GM19468 (cell line): ENCODE data around the gene USH2A.

Experiments used
- ATAC-seq: cut with Tn5 transposase; IDR thresholded peaks from one replicate; pipeline ENCODE4 v1.9.1; 2021; ENCODE audit warnings: mild to moderate bottlenecking, moderate library complexity, moderate number of reproducible peaks; ENCODE audit not compliant: unreplicated experiment; ENCODE audit errors: extremely low read depth

Gene USH2A

DNA sequence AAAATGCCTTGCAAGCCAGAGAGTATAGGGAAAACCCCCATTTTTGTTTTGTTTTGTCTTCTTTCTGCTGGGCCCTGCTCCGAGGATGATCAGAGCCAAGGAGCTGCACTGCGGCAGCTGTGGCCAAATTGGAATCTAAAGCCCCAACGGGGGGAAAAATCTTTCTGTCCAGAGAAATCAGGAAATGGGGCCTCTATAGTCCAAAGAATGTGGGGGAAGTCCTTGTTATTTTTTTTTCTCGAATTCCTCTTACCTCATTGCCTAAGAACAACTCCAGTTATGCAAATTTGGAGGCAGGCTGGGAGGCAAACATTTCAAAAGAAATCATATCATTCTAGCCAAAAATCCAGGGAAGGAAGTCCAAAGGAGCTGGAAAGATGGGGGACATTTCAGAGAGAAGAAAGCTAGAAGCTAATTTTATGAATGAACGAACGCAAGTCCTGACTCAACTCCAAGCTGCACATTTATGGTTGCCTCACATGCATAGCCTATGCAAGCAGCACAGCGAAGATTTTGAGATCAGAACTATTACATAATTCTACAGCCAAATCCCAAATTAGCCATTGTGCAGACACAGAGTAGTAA is 592.9 kb downstream of the USH2A start:
- no peak for ATAC-seq

DNA sequence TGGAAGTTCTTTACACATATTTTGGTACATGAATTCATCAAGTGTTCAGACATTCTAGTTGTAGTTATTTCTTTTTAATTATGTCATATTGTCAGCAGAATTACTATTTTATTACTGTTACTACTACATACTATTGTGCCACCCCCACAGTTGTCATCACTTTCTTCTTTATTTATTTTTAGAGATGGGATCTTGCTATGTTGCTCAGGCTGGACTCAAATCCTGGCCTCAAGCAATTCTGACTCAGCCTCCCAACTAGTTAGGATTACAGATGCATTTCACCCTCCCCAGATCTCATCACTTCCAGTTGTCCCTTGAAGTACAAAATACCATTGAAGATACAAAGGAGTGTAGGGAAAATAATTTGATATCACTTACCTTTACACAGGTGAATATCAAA is 598.2 kb downstream of the USH2A start:
- no peak for ATAC-seq

DNA sequence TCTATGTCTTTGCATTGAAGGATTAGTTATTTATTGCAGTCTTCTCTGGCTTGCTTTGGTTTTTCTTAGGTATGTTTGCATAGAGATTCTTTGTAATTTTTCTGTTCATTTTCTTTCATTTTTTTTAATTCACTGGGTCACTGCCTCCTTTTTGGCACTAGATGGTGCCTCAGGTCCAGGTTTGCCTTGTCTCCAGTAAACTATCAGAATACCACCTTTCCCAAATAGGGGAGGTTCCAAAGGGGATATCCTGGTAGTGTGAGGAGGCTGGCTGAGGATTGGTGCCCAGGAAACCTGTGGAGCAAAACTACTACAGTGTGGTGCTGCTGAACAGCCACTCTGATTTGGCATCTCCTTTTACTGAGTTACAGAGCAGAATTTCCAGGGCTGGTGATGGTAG is 599.0 kb downstream of the USH2A start:
- no peak for ATAC-seq

DNA sequence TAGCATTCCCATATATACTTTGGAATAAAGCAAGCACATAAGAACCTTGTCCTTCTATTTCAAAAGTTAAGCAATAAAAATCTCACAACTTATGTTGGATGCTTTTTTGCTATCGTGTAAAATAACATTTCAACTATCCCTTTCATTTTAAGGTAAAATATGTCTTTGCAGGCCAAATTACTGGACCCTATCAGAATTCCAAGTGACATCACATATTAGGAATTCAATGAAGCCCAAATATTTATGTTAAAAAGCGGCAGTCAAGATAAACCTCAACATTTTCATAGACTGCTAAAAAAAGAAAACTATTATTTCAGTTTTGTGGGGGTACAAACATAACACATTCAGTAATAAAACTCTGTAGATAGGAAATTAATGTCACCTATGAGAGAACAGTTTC is 604.1 kb downstream of the USH2A start:
- no peak for ATAC-seq

DNA sequence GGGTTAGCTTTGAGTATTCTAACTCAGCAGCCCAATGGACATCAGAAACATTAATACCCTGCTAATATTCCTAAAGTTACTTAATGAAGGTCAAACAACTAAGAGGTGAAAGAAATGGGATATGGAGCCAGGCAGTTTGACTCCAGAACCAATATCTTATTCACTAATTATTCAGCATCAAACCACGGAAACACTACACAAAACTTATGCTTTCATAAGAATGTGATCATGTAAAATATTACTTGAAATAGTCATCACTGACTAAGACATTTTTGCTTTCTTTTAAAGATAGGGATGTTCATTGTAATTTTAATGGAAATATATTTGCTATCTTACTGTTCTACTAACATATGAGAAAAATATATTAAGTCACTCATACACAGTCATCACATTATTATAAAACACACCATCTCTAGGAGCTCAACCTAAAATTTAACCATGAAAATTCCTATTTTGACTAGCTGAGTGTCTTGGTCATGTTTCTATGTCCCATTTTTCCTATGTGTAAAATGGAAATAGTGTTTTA is 615.3 kb downstream of the USH2A start:
- ATAC-seq, result no peak

DNA sequence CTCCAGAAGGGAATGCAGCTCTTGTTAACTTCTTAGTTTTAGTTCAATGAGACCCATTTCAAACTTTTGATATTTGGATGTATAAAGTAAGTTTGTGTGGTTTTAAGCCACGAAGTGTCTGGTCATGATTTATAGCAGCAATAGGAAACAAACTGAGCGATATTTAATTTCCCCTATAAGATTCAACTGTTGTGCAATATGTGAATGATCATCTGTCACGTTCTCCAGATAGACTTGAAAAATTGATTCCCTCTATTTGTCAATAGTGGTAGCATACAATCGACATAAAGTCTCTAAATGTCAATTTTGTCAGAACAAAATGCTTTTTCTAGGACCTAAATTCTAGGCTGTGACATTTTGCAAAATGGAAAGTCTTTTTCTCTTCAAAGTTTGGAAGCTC is 616.0 kb downstream of the USH2A start:
- no peak for ATAC-seq

DNA sequence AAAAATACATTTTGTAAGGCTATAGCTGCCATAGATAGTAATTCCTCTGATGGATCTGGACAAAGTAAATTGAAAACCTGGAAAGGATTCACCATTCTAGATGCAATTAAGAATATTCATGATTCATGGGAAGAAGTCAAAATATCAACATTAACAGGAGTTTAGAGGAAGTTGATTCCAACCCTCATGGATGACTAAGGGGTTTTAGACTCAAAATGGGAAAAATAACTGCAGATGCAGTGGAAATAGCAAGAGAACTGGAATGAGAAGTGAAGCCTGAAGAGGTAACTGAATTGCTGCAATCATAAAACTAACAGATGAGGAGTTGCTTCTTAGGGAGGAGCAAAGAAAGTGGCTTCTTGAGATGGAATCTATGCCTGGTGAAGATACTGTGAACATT is 625.4 kb downstream of the USH2A start:
- no peak for ATAC-seq

DNA sequence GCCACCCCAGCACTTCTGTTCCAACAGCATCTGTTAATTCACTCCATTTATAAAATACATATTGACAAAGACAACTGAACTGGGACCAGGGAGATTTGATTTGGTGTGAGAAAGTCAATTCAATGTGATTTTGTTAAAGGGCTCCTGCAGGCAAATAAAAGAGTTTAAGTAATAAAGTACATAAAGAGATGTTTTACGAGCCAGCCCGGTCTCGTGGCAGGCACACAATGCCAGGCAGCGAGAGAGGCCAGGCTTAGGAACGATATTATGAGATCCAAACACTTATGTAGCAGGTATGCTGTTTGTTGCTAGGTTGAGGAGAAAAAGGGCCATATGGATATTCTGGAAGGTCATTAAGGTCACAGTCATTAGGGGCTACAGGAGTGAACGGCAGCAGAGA is 629.1 kb downstream of the USH2A start:
- ATAC-seq, result no peak

DNA sequence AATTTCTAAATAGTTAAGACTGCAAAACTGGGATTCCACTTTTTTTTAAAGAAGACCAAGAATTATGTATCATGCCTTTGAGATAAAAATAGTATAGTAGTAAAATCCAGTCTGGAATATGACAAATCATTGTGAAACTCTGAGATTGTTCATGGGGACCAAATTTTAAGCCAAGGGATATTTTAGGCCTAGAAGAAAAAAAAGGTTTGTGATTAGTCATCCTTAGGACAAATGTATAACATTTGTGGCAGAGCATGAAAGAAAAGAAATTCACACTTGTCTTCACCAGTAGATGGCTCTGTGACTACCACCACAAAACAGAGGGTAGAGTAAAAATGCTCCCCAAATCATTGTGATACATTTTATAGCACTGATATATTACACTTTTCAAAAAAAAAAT is 630.1 kb downstream of the USH2A start:
- ATAC-seq, result no peak

DNA sequence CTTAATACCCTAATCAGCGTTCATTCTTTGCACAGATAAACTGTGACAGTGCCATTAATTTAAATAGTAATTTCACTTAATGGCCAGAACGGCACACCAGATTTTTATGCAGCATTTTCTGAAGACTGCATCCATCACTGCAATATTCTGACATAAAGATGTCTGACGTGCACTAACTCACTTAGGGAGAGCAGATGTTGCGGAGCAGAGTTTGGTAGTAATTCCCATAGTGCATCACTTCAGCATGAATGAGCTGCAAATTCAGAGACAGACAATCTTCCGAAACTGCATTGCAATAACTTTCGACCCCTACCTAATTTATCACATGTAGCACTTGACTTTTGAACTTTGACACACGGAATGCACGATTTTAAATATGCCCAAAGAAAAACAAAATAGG is 630.8 kb downstream of the USH2A start:
- no peak for ATAC-seq

DNA sequence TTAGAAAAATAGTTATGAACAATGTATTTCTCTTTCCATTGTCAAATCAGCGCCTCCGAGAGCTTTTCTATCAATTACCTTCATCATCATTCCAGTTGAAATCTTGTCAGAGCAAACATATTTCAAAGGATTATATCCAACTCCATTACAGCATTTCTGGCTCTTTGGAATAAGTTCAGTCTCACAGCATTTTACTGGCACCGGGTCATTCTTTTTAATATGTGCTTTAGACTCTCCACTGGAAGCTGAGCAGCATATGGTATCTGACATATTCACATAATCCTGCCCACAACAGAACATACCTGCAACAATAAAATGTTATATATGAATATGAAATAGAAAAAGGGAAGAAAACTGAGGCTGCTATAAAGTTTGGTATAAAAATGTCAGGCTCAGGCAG is 633.3 kb downstream of the USH2A start:
- no peak for ATAC-seq

DNA sequence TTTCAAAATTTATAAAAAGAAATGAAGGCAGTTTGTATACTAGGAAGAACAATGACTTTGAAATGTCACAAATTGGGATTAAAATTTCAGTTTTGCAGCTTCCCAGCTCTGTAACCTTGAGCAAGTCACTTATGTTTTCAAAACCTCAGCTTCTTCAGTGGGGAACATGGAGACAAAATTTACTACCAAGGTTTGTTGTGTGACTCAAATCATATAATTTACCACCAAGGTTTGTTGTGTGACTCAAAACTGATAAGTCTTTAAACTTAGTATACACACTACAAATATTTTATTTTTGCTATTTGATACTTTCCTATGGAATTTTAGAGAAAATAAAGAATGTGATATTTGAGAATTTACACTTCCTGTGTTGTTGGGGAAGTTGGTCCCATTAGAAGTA is 636.3 kb downstream of the USH2A start:
- ATAC-seq, result no peak

DNA sequence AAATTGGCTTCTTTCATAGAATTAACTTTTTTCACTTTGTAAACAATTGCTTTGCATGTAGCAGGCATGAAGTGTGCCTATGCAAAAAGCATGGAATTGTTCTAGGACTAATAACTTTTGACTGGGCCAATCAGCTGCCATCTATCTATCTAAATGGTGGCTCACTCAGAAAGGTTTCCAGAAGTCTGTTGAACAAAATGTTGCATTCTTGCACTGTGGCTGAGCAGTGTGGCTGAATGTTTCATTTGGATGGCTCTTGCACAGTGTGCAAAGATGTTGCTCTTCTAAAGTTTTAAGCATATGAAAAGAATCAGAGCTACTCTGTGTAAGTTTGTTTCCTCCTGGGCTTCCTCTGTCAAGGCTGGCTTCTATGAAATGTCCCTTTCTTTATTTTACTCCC is 642.6 kb downstream of the USH2A start:
- ATAC-seq, result no peak

DNA sequence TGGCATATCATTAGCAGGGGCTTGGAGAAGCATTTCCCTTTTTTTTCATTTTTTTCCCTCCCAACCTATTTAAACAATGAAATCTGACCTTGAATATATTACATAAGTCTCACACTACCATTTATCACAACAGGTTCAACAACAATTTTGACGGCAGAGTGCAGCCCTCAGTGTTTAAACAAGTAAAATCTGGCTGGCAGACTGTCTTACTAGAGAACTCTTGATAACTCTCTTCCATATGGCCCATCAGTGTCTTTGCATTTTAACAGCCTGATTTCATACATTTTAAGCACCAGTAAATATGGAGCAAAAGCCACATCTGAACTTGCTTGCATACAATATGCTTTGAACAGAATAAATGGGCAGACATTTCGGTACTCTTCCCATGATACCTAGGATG is 643.1 kb downstream of the USH2A start:
- no peak for ATAC-seq

DNA sequence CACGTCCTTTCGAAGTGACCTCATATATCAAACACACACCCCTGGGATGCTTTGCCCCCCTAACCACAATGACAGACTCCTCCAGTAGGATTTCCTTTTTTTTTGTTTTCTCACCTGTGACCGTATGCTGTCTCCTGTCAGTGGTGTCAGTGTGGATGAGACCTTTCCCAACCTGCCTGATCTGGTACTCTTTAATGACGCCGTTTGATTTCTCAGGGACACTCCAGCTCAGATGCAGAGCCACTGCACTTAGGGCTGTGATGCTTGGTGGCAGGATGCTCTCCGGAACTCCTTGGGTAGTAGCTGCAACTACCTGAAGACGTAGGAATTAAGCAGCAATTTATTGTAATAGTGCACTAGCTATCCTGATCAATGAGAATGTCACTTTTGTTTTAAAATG is 643.5 kb downstream of the USH2A start:
- no peak for ATAC-seq

DNA sequence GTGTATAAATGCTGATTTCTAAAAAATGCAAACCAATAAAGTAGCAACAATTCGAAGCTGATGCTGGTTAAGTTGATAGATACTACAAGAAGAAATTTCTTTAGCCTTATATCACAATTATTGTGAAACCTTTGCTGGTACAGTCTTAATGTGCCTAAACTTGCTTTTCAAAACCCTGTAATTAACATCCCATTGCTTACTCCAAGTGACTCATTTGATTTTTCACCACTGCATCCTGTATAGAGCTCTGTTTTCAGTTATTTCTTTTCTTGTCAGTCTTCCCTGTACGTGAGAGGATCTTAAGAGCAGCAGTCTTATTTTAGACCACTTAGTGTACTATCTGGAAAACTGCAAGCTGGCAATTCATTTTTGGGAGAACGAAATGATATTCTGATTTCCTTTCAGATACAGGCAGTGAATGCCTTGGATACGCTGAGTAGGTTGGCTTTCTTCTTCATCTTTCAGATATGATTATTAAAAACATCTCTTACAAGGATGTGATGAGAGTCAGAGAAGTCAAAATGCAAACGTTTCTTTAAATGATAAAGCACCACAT is 645.8 kb downstream of the USH2A start:
- no peak for ATAC-seq

DNA sequence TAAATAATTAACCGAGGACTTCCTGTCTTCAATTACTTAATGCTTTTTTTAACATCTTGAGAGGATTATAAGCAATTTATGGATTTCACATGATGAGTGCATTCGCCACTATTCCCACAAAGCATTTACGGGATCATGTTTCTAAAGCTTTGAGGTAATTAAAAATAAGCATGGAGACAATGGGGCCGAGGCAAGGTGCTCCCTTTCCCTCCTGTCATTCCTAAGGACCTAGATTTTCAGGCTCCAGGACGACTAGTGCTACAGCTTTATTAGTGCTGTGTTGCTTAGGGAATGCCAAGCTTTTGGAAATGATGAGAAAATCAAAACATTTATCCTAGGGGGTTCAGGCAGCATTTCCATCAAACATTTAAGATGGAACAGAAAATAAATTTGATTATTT is 646.9 kb downstream of the USH2A start:
- ATAC-seq, result no peak

DNA sequence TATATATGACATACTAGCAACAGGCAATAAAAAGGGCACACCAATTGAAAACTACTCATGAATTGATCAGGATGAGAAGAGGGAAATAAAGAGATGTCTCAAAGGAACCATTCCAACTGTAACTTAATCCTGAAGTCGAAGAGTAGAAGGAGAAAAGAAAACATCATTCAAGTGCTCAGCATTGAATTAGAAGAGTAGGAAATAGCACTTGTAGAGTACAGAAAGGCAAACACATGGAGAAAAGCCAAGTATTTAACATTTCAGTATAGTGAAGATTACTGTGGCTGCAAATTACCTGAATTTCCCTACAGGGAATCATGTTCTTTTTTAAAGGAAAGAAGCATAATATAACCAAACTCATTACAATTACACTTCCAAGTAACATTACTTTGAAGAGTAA is 651.1 kb downstream of the USH2A start:
- no peak for ATAC-seq

DNA sequence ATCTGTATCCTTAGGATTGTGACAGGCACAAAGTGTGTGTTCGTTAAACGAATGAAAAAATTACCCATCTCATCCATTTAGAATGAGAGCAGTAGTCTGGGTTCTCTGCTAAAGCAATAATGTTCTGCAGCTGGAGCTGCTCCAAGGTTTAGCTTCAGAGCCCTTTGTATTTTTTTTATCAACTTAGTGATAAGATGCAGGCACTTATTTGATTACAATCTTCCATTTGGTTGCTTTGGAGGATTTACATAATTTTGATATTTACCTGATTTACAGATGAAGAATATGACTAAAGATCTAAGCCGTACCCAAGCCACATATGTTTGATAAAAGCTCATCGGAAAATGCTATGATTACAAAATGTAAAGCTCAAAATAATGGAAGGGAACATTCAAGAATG is 654.9 kb downstream of the USH2A start:
- ATAC-seq, result no peak

DNA sequence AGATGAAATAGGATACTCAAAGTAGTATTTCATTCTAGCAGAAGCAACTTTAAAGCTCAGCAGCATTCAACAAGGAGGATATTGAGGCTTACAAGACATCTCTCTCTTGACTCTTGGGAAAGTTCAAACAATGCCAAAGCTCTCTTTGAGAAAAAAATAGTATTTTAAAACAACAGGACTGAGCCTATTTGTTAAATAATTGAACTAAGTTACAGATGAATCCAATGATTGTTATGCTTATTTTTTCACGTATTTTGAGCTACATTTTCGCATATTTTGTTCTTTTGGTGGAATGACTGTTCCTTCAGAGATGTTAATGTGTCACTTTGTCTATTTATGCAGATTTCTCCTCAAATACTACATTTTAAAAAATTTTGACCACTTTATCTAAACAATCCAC is 655.5 kb downstream of the USH2A start:
- no peak for ATAC-seq

DNA sequence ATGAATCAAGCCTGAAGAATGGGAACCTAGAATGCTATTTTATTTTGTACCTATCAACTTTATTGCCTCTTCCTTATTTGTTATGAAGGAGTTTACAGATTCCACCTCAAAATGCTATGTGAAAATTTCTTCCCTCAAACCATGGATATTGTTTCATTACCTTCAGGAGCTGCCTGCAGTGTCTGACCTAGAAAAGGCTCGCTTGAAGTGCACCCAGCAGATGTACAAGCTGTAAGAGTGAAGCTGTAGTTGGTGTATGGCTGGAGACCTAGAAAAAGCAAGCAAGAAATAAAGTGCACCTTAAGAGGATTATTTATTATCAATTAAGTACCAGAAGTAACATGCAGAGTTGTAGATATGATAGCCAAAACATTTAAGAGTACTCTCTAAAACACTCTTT is 656.7 kb downstream of the USH2A start:
- ATAC-seq, result no peak

DNA sequence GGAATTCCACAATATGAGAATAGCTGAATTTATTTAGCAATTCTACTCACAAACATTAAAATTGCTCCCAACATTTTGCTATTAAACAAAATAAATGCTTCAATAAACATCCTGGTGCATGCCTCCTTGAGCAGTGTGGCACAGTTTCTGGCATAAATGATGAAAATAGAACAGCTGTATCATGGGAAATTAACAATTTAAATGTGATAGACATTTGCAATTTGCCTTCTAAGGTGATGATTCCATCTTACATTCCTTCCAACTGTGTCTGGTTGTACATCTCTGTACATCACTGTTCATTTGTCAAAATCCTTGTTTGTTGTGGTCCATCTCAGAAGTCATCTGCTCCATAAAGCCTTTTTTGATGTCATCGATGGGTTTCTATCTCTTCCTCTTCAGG is 657.4 kb downstream of the USH2A start:
- no peak for ATAC-seq
